HT1080 (cell line): ENCODE data around the gene GPR21. TPM values are rescaled to one million over a fixed set of nuclear protein-coding genes. Genes with fewer than 3 reads are reported as not detected.

Source experiments
- DNase-seq: peaks from one replicate; pipeline ENCODE4 v3.0.0-alpha.2; 2015; ENCODE audit warnings: low read depth
- polyA plus RNA-seq, 2 experiments: library from polyadenylated mRNA; depleted of rRNA; stranded (reverse); fragments of >200 nt; gene quantifications; 2 replicates each; pipeline ENCODE4 v1.2.3, GENCODE V29; 2015
- total RNA-seq: library from RNA; depleted of rRNA; stranded (reverse); fragments of >200 nt; shearing (Covaris generic); gene quantifications from 2 replicates; pipeline ENCODE4 v1.2.3, GENCODE V29; 2014; rRNA removed

GPR21 gene, protein sequence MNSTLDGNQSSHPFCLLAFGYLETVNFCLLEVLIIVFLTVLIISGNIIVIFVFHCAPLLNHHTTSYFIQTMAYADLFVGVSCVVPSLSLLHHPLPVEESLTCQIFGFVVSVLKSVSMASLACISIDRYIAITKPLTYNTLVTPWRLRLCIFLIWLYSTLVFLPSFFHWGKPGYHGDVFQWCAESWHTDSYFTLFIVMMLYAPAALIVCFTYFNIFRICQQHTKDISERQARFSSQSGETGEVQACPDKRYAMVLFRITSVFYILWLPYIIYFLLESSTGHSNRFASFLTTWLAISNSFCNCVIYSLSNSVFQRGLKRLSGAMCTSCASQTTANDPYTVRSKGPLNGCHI
- total RNA-seq: 0.55 TPM in 1 of 2 replicates, not detected in the other
- polyA plus RNA-seq (2015; cell fraction: cytosol; rRNA removed): not detected in 2 replicates
- polyA plus RNA-seq (2015; cell fraction: nucleus; rRNA removed): not detected in 2 replicates

DNA sequence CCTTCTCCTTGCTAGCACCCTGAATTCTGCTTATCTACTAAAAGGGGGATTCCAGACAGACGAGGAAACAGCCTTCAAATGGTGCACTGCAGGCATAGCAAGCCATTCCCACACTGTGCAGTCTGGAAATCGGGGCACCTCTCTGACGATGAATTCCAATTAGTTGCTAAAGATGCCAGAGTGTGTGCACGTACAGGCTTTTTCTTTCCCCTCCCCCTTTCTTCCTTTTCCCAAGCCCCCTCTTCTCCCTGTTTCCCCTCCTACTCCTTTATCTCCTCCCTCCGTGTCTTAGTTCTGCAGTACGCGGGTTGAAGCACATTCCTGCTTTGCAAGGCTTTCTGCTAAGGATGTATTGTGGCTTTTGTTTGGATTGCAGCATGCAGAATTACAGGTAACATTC lies at the start of gene GPR21:
TSS of gene GPR21 (plus strand) at position 316 of the 400 bp plus-strand sequence. CDS start 900 bp downstream, outside the sequence.
- no peak for DNase-seq

DNA sequence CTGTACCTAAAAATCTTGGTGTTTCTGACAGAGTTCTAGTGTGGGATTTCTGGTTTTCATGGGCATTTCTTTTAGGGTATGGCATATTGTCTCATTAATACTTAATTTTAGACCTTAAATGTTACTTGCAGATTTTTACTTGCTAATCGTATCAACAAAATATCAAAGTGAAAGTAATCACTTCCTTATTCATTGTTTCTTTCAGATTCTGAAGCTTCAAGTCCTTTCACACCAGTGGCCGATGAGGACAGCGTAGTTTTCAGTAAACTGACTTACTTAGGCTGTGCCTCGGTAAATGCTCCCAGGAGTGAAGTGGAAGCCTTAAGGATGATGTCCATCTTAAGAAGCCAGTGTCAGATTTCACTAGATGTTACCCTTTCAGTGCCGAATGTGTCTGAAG lies 47.5 kb upstream of the GPR21 start:
- DNase-seq: no peak

DNA sequence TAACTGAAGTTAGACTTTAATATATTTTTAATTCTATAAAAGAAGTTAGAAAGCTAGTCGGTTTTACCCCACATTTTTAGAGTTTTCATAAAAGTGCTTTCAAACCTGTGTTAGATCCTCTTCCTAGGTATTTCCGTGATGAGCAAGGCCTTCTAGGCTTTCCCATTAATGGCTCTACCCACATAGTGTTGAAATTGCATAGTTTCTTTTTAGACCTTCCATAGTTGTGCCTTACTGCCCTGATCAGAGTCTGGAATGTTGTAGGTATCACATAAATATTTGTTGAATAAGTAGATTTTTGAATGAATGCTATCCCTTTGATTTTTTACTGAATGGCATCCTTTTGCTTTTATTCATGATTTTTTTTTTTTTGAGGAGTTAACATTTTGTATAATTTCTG lies 45.3 kb upstream of the GPR21 start:
- DNase-seq: no peak

DNA sequence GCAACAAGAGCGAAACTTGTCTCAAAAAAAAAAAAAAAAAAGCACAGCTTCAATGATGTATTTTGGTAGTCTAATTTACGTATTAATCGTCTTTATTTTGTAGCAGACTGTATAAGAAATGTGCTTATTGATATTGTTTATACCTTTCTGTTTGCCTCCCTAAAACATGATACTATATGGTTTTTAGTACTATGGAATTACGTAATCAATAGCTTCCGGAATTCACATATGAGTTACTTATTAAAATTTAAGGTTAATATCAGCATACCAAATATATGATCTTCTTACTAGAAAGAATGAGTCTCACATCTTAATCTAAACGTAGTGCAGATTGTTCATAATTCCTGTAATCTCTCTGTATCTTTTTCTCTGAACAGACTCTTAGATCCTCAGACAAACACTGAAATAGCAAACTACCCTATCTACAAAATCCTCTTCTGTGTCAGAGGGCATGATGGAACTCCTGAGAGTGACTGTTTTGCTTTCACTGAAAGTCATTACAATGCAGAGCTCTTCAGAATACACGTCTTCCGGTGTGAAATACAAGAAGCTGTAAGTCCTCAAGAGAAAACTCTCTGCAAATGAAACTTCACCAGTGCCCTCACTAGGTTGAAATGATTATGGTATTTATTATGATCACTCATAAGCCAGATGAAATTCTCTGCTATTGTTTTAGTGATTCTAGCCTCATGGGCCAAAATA lies 44.4 kb upstream of the GPR21 start:
- no peak for DNase-seq

DNA sequence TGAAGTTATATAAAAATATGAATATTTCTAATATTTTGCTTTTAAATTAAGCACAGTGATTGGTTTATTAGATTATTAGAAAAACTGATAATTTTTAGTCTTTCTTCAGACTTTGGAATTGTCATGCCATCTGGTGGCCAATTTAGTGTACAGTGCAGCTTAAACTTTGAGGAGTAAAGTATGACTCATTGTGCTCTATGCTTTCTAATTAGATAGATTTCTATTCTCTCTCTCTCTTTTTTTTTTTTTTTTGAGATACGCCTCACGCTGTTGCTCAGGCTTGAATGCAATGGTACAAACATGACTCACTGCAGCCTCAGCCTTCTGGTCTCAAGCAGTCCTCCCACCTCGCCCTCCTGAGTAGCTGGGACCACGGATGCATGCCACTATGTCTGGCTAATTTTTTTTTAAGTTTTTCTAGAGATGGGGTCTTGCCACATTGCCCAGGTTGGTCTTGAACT lies 42.1 kb upstream of the GPR21 start:
- DNase-seq: peak; percentile 96

DNA sequence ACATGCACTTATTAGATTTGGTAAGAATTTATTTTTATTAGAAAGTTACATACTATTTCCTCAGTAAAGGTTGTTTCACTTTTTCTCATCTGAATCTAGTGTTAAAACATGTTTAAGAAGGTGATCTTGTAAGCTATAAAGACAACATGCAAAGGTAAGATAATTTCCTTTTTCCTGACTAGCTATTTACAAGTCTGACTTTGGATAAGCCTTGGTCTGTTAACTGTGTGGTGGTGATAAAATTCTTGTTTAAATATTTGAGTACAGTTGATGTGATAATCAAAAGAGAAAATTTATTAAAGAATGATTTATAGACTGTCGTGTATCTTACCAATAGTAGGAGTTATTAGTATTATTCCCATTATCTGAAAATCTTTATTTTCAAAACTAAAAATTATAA lies 36.9 kb upstream of the GPR21 start:
- DNase-seq: no peak

DNA sequence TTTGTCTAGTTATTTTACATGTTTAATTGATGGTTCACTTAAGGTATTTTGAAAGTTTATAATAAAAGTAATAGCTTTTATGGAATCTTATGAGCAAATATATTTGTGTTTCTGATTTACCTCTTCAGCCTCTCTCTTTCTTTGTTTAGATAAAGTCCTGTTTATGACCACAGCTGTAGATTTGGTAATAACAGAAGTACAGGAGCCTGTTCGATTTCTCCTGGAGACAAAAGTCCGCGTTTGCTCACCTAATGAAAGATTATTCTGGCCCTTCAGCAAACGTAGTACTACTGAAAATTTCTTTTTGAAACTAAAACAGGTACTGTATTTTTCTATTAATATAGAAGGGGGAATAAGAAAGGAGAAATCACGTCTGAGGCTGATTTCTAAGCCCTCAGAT lies 35.0 kb upstream of the GPR21 start:
- DNase-seq: no peak

DNA sequence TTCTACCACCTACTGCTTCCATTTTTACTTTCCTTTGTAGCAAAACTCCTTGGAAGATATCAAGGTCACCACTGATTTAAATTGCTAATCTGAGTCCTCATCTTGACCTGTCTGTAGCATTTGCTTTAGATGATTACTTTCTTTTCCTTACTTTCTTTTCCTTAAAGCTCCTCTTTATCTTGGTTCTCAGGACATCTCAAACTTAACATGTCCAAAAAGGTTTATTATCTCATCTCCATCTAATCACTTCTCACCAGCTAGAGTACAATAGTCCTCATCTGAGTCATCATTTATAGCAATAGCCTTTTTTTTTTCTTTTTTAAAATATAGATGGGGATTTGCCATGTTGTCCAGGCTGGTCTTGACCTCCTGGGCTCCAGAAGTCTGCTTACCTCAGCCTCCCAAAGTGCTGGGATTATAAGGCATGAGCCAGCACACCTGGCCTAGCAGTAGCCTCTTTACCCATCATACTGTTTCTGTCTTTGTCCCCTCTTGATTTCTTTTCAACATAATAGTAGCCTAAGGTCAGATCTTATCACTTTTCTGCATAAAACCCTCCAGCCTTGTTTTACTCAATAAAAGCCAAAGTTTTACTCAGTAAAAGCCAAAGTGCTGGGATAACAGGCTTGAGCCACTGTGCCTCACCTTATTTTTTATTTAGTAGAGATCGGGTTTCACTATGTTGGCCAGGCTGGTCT lies 32.9 kb upstream of the GPR21 start:
- no peak for DNase-seq

DNA sequence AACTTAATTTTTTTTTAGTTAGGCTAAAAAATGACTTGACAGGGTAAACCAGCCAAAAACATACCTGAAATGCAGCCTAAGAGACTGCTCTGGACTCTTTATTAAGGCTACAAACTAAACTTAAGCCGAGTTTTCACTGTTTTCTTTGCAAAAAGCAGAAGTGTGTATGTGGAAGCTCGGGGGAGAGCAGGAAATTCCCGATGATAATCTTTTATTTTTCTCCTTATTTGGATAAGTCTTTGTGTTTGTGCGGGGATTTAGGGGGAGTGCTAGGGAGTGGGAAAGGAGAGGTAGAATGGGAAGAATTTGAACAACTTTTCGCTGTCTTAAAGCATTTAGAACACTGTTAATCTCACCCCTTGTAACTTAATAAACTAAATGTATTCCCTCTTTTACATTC lies 30.7 kb upstream of the GPR21 start:
- no peak for DNase-seq

DNA sequence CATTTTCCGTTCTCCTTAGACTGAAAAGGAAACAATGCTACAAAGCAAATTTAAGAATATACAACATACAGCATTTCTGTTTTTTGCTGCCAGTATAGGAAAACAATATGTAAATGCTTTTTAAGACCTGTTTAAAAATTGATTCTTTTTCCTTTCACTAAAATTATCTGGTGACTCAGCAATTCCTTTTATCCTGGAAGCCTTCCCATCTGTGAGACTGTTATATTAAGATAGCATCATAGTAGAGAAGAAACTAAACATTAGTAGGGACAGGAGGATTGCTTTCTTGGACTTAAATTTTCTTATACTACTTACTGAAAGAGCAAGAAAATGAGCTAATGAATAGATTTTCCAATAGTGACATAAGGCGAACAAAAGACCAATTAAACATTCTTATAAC lies 30.0 kb upstream of the GPR21 start:
- no peak for DNase-seq

DNA sequence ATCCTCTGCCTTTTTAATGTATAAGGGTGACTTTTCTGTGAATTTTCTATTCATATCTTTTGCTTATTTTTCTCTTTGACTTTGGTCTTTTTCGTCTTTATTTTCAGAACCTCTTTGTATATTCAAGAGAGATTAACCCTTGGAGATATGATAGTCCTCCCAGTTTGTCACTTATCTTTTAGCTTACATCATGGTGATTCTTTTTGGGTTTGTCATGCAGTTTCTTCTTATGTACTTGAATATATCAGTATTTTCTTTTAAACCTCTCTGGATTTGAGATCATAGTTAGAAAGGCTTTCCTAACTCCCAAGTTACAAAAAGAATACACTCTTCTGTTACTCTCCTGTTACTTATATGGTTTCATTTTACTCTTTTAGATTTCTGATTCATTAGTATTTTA lies 27.5 kb upstream of the GPR21 start:
- no peak for DNase-seq

DNA sequence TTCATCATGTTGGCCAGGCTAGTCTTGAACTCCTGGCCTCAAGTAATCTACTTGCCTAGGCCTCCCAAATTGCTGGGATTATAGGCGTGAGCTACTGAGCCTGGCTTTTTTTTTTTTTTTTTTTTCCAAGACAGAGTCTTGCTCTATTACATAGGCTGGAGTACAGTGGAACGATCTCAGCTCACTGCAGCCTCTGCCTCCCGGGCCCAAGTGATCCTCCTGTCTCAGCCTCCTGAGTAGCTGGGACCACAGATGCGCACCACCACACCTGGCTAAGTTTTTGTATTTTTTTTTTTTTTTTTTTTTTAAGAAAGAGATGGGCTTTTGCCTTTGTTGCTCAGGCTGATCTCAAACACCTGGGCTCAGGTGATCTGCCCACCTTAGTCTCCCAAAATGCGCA lies 26.2 kb upstream of the GPR21 start:
- DNase-seq: no peak

DNA sequence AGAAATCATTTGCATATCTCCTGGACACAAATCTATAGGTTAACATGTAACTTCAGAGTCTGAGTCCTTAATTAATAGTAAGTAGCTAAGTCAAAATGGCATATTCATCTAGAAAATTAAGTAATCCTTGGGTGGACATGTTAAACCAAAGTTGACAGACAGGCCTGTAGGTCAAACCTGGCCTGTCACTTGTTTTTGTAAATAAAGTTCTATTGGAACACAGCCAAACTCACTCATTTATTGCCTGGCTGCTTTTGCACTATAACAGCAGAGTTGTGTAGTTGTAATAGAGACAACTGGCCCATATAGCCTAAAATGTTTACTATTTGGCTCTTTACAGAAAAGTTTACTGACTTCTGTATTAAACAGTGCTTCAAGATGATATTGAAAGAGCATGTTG lies 24.6 kb upstream of the GPR21 start:
- no peak for DNase-seq

DNA sequence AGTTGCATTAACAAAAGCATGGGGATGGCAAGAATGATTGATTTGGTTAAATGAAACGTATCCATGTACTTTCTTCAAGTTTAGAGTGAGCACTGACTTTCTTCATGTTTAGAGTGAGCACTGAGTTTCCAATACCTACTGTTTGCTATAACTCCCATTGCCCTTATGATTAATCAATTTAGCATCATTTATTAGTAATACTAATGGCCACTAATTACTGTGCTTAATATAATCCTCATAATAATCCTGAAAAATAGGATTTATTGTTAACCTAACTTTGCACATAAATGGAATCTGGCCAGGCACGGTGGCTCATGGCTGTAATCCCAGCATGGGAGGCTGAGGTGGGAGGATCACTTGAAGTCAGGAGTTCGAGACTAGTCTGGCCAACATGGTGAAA lies 22.1 kb upstream of the GPR21 start:
- DNase-seq: no peak

DNA sequence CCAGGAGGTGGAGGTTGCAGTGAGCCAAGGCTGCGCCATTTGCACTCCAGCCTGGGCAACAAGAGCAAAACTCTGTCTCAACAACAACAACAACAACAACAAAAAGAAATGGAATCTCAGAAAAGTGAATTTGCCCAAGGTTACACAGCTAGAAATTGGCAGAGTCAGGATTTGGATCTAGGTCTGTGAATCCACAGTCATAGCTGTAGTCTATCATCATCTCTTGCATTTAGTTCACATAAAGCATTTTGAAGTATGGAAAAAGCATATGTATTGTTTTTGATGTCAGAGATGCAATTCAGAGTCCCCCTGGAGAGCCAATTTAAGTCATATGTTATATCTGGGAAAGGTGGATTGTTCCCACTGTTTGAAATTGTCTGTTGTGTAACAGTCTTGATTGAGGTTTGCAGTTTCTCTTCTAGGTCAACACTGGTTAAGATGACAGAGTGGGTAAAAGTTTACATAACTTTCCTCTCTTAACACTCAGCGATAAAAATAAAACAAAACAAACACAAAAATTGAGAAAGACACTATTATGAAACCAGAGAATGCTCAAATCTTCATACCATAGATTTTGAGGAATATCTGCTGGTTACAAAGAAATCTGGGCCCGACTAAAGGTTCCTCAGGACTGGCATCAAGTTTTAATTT lies 21.5 kb upstream of the GPR21 start:
- no peak for DNase-seq

DNA sequence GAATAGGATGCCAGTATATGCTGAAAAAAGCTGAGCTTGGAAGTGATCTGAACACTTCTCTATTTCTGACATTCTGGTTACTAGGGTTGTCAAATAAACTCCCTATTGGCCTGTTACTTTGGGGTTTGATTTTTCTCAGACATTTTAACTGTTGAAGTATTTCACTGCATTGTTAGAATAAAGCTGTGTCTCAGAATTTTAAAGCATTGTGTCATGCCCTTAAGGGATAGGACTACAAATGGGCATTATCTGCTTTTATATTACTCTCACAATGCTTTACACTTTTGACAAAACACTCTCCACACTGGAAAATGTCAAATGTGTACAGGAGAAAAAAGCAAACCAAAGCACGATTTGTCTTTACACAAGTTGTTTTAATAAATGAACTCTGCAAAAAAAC lies 16.8 kb upstream of the GPR21 start:
- DNase-seq: no peak

DNA sequence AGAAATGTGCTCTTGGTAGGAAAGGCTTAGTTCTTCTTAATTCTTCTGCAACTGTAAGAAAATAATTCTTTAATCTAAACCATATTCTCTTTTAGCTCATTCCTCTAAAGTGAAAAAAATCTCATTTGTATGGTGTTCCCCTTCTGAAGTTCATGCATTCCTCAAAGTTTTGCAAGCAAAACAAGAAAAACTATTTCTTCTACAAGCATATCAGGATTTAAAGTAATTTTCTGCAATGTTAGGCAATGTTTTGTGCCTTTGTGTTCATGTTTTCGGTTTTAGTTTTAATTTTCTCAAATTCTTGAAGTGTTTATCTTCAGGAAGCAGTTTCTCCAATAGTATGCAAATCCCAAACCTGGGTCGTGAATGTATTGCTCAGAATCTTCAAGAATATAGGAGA lies 12.7 kb upstream of the GPR21 start:
- DNase-seq: no peak

DNA sequence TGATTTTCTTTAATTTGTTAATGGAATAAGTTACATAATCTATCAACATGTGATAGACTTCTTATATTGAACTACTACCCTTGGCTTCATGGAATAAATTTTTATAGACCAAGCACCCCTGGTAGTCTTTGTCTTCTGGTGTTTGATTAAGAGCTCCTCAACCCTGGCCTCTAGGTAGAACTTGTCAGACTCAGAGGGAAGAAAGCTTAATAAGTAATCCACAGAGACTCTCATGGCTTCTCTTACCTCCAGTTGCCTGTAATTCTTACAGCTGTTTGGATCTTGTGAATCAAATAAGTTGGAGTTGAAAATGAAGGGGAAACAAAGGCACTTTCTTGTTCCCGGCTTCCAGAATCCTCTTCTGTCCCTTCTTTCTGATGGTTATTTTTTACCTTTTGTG lies 7.0 kb upstream of the GPR21 start:
- DNase-seq: no peak

DNA sequence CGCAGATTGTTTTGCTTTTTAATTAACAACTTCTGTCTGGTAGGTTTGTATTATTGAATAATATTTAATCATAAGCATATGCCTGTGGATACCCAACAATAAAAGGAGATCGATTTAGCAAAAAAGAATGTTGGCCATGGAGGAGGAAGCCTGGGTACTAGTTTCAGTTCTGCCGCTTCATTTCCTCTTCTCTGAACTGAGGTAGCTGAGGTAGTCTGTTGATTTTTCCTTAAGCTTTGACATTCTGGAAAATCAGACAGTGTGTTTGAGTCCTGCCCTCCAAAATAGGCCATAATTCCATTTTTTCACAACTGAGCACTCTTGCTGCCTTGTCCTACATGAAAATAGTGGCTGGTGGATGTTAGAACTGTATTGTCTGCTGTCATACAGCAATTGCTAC lies 6.0 kb upstream of the GPR21 start:
- no peak for DNase-seq

DNA sequence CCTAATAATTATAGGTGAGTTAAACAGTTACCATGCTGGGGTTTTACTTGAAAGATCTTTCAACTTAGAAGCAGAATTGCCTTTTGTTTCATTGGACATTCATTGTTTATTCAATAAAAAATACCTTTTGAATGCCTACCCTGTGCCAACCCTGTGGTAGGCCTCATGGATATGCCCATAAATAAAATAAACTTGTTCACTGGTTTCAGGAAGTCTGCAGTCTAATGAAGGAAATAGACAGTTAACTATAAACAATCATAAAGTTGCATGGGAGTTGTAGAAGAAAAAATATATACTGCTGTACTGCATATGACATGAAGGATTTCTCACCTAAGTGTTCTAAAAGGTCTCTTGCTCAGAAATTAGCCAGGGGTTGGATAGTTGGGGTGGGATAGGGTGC lies 5.3 kb upstream of the GPR21 start:
- no peak for DNase-seq

DNA sequence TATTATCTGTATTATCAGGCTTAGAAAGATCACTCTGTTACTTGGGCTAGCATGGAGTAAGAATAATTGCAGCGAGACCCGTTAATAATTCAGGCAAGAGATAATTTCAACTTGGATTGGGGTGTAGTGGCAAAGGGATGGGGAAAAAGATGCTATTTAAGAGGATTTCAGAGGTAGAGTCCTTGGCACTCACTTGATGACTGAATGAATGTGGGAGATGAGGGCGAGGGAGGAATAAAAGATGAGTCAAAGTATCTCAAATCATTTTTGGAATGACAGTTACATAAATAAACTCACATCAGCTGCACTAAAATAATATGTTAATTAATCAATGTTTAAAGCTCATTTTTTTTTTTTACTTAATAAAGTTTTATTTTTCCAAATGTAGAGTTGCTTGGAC lies 4.5 kb upstream of the GPR21 start:
- DNase-seq: no peak

DNA sequence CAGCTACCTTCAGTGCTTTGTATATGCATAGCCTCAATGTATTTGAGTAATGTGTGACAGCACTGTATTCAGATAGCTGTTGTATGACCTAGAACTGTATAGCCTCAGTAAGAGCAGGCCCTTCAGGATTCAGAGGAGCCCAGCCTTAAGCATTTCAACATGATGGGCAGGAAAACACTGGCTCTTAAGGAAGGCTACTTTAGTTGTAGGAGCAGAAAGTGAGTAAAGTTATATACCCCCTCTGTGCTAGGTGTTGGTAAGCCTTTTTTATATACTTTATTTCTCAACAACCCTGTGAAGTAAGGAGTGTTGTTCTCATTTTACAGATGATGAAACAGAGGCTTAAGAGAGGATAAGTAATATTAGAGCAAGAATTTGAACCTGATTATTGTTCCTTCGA lies 1.5 kb upstream of the GPR21 start:
- no peak for DNase-seq
